Stimulated activated CD4-positive, alpha-beta T cell treated with anti-CD3 and anti-CD28 coated beads, Interleukin-2, amount 100 ng/mL, for 48 hours (primary cell): Measurements from ENCODE around the gene SFRP2.

Experiments used
- DNase-seq, 2 donors: peaks; one replicate each; pipeline ENCODE4 v3.0.0-alpha.2; 2020

Gene SFRP2, protein sequence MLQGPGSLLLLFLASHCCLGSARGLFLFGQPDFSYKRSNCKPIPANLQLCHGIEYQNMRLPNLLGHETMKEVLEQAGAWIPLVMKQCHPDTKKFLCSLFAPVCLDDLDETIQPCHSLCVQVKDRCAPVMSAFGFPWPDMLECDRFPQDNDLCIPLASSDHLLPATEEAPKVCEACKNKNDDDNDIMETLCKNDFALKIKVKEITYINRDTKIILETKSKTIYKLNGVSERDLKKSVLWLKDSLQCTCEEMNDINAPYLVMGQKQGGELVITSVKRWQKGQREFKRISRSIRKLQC

DNA sequence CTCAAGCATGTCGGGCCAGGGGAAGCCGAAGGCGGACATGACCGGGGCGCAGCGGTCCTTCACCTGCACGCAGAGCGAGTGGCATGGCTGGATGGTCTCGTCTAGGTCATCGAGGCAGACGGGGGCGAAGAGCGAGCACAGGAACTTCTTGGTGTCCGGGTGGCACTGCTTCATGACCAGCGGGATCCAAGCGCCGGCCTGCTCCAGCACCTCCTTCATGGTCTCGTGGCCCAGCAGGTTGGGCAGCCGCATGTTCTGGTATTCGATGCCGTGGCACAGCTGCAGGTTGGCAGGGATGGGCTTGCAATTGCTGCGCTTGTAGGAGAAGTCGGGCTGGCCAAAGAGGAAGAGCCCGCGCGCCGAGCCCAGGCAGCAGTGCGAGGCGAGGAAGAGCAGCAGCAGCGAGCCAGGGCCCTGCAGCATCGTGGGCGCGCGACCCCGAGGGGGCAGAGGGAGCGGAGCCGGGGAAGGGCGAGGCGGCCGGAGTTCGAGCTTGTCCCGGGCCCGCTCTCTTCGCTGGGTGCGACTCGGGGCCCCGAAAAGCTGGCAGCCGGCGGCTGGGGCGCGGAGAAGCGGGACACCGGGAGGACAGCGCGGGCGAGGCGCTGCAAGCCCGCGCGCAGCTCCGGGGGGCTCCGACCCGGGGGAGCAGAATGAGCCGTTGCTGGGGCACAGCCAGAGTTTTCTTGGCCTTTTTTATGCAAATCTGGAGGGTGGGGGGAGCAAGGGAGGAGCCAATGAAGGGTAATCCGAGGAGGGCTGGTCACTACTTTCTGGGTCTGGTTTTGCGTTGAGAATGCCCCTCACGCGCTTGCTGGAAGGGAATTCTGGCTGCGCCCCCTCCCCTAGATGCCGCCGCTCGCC, at the start of gene SFRP2:
Gene SFRP2 (minus strand): TSS at position 671 of the 864 bp plus-strand sequence. CDS start 248 bp downstream, at position 423.
- DNase-seq, result no peak

DNA sequence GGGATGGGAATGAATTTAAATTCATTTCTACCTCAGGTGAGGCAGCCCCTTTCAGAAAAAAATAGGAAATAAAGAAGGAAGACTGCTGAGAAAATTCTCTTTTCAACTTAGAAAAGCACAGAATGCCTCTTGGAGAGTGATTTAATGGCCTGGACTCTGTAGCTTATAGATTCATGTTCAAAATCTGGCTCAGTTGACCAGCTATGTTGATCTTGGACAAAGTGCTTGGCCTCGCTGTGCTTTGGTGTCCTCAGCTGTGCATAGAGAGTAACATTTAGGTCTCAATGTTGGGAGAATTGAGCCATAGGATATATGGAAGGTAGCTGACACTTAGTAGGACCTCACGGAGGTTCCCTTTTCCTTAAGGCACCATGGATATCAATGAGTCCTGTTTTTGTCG, 49.7 kb upstream of the SFRP2 start:
- no peak for DNase-seq

DNA sequence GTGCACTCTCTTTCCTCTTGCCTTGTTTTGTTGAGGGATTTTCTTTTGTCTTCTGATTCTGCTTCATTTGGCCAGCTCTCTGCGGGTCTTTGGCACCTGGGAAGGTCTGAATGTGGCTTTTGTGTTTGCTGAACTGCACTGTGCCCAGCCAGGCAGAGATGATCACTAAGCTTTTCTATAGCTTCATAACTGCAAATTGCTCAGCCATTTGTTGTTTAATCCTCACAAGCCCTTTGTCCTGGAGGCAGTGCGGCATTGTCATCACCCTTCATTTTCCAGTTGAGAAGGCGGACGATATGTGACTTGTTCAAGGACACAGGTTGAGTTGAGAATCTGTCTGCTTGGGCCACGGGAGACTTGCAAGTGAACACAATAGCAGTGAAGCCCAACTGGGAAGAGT, 46.0 kb upstream of the SFRP2 start:
- no peak for DNase-seq

DNA sequence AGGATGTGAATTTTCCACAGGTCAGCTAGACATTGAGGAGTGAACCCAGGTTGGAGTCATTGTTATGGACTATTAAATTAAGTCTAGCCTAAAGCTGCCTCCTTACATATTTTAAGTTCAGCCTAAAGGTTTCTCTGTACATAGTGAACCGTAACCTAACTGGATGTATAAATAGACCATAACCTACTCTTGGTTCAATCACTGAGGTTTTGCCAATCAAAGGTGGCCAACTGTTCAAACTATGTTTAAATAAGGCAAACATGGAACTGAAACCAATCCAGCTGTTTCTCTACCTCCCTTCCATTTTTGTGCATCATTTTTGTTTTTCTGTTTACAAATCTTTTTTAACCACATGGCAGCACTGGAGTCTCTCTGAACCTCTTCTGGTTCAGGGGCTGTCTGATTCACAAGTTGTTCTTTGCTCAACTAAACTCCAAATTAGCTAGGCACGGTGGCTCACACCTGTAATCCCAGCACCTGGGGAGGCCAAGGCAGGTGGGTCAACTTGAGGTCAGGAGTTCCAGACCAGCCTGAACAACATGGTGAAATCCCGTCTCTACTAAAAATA, 43.9 kb upstream of the SFRP2 start:
- no peak for DNase-seq

DNA sequence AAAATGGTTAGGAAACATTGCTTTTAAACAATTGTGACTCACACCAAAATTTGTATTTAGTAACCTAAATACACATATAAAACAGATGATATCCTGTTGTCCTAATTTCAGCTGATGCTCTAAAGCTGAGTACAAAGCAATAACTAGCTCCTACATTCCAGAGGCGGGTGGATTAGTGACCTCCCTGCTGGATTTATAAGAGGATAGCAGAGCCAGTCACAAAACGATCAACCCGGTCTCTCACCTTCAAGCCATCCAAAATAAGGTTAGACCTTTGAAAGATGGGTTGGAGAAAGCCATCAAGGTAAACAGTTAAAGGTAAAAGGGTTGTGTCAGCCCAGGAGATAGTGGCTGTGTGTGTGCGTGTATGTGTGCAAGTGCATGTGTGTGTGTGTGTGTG, 43.2 kb upstream of the SFRP2 start:
- DNase-seq, result no peak

DNA sequence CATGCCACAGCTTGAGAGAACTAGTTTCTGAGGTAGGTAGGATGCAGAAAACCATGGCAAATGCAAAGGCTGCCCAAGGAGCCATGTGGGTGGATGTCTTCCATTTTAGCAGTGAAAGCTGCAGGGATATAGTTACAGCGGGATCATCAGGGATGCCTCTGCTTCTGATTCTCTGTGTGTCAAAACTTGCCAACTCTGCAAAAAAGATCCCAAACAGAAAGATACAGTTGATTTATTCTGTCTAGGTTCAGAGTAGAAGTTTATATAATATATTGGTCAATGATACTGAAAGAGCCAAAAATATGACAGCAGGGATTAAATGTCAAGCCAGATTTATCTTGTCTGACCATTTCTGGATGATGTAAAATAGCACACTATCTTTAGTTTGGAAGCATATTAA, 42.4 kb upstream of the SFRP2 start:
- no peak for DNase-seq

DNA sequence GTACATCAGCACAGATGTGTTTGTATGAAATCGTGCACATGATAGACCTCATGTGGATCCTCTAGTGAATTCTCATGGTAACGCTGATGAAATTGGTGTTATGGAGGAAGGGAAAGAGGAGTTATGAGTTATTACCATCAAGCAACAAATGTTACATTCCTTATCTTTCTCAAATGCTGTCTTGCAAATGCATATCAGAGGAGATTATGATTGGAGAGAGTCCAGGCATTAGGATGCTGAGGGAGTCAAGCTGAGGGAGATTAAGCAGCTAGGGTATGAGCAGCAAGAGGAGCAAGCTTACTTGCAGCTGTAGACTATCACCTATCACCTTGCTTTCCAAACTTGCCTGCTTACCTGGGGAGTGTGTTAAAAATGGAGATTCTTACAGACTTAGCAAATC, 36.8 kb upstream of the SFRP2 start:
- DNase-seq, result no peak

DNA sequence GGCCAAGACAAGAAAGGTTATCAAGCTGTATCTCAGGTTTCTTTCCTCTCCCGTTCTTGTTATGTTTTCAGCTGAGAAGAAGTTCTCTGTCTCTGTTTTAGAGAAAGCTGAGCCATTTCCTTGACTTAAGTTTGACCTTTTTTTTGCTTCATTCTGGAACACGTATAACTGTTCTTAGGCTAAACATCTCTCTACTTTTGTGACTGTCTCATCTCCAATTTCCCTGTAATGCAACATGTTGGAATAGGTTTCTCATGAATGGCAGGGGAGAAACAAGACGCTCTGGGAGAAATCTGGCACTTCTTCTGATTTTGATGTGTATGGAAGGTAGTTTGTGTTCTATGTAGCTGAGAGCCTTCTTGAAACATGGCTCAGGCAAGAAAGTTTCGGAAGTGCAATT, 36.2 kb upstream of the SFRP2 start:
- no peak for DNase-seq

DNA sequence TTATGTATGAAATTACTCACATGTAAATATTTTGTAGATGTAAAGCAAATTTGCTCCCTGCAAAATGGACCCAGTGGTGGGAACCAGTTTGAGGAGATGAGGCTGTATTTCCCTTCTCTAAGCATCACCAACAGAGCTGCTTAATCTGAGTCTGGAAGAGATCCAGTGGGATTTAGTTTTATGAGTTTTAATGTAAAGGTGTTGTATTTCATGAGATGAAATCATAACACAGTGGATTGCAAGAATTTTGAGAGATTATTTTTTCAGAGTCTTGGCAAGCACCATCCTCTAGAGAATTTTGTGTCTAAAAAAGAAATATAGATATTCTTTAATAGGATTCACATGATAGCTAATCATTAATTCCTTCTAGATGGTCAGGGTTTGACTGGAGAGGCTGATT, 35.6 kb upstream of the SFRP2 start:
- no peak for DNase-seq

DNA sequence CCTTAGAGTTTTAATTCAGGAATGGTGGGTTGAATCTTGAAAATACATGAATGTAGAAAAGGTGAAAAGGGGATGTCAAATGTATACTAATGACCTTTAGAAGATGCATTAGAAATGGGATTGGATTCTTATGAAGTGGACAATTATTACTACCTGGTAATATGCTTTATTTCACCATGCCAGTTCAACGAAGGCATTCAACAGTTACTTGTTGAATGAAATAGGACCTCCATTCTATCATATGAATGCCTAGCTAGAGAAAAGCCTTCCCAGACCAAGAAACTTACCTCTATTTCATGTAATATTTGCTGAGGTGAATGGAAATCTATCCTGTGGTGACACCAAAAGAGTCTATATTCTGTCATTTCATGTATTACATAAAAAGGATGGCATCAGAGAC, 34.6 kb upstream of the SFRP2 start:
- no peak for DNase-seq

DNA sequence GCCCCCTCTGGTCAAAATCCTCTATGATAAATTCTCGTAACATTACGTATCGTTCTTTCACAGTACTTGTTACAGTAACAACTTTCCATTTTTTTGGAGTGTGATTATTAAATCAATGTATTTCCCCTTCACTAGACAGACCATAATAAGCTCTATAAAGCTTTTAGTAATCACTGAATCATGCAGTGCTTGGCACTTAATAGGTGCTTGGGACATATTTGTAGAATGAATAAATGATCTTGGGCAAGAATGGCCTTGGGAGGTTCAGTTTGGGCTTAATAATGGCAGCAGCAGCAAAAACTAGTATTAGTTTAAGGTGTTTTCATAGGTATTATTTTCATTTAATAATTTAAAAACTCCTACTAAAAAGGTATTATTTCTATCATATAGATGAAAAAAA, 33.4 kb upstream of the SFRP2 start:
- no peak for DNase-seq

DNA sequence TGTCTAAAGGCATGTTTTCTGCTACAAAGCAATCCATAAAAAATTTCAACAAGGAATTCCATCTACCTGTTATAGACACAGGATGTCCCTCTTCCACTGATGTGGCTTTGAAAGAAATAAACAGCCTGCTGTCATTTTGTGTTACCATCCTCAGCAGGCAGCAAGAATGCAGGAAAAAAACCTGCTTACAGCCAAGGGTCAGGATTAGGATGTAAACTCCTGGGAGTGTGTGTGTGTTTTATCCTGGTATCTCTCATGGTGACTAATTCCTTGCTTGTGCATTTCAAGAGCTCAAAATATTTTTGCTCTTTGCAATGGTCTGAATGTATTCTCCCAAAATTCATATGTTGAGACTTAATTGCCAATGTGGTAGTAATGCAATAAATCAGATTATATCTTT, 28.6 kb upstream of the SFRP2 start:
- no peak for DNase-seq

DNA sequence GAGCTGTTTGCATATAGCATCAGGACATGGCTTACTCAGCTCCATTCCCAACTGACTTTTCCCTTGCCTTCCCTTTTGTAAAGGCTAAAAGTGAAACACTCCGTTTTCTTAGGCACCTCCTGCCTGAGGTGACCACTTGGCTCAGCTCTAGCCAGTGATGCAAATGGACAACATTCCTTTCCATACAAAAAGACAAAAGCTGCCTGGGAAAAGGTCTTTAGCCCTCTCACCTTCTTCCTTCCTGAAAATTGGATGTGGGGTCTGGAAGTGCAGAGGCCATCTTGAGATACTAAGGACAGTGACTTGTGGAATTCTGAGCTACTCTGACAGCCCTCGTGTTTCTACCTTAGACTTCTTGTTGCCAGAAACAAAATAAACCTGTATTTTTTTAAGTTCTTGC, 27.7 kb upstream of the SFRP2 start:
- DNase-seq, result no peak

DNA sequence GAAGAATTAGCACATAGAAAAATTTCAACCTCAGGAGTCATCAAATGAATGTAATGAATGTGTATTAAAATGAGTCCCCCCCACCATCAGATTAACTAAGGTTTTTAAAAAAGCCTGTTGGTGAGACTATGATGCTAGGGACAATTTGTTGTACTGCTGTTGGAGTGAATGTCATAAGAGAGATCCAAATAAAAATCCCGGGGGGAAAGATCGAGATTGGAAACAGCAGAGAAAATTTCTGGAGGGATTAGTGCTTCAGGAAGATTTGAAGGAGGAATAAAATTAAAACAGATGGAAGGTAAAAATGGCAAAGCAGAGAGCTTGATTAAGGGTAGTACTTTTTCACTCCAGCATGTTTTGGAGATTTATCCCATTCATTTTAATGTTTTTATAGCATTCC, 25.9 kb upstream of the SFRP2 start:
- DNase-seq, result no peak

DNA sequence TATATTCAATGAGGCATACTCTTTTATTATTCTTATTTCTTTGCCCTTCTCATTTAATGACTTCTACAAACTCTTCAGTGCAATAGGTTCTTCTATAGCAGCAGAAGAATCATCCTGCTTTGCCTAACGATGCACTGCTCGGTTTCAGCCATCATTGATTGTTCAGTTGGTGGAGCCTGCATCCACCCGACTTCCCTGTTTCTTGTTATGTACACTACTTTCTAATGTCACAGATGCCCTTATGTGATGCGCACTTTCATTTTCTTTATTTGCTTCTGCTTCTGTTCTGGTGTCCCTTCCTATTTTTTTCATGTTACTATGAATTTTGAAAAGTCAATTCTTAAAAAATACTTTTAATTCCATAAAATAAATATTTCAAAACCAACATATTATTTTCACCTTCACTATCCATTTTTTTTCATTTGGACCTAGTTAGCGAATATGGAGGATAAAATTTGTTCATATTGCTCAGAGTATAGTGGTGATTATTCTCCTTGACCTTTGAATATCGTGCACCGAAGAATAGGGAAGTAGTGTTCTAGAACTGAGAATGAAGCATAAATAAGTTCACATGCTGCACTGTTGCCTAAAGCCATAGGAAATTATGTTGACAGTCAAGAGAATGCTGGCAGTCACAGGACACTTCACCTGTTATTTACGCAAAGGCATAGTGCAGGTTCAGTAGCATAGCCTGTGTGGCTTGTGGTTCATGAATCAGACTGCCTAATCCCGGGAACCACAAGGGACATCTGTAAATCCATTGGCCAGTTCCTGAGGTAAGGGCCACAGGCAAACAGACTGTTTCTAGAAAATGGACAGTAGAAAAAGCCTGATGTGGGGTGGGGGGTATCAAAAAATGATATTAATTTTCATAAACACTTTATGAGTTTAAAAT, 21.3 kb upstream of the SFRP2 start:
- DNase-seq, result no peak

DNA sequence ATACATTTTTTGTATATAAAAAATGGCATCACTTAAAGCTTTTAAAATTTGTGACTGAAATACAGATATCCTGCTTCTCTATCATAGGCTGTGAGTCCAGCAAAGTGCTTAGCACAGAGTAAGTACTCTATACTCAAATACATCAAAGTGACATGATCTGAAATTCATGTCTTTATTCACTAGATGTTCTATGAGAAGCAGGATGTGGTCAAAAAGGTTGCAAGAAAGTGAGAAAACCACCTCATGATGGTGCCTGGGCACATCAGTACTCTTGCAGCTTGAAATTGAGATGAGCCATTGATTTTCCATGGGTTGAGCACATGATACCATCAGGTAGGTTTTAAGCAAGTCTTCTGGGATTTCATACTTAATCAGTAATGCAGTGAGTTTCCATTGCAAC, 20.4 kb upstream of the SFRP2 start:
- no peak for DNase-seq

DNA sequence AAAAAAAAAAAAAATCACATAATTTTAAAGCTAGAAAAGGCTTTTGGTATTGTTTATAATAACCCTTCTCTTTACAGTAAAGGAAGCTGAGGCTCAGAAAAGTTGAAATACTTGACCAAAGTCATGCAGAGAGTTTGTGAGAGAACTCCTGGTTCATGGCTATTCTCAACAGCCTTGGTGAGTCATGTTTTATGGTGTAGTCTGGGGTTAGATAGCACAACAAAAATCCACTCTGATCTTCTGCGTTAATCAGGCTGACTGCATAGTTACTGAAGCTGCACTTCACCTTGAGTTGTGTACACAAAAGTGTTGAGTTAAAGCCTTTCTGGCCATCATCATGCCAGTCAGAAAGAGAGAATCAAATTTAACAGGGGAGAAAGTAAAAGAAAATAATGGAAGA, 19.3 kb upstream of the SFRP2 start:
- DNase-seq, result no peak

DNA sequence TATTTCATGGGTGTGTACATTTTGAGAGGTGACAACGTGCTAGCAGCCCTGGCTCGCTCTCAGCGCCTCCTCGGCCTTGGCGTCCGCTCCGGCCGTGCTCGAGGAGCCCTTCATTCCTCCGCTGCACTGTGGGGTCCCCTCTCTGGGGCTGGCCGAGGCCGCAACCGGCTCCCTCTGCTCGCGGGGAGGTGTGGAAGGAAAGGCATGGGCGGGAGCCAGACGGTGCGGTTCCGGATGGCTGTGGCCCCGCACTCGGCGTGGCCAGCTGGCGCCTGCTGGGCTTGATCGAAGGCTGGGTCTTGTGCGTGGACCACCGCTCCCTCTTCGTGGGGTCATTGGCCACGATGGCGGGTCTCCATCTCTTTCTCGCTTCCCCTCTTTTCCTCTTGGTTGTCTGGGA, 17.2 kb upstream of the SFRP2 start:
- DNase-seq, result no peak

DNA sequence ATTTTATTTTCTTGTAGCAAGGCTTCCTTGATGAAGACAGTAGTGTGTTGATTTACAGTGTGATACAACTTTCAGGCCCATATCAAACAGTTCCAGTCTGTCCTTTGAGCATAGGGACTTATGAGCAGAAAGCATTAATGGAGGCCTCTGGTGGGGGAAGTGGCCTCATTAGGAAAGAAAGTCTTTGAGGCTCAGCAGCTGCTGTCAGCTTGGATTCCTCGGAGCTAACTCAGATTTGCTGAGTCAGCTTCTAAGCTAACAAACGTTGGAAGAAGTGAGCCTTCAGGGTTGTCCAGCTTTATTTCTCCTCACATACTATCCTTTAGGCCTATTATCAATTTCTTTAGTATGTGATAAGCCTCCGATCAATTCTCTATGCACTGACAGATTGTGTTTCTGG, 15.8 kb upstream of the SFRP2 start:
- no peak for DNase-seq

DNA sequence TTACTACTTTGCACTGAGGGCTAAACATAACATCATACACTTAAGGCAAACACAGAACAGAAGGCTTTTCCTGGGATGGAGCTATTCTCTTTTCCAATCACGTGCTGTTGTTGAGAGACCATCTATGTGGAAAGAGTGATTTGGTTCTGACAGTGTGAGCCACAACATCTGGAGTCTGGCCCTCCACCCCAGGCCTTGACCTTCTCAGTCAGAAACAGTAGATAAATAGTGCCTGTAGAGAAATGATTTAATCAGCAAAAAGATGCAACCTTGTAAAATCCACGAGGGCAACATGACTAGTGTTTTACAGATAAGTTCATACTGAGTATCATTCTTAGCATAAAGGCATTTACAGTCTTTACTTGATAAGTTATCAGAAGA, 10.8 kb upstream of the SFRP2 start:
- no peak for DNase-seq

DNA sequence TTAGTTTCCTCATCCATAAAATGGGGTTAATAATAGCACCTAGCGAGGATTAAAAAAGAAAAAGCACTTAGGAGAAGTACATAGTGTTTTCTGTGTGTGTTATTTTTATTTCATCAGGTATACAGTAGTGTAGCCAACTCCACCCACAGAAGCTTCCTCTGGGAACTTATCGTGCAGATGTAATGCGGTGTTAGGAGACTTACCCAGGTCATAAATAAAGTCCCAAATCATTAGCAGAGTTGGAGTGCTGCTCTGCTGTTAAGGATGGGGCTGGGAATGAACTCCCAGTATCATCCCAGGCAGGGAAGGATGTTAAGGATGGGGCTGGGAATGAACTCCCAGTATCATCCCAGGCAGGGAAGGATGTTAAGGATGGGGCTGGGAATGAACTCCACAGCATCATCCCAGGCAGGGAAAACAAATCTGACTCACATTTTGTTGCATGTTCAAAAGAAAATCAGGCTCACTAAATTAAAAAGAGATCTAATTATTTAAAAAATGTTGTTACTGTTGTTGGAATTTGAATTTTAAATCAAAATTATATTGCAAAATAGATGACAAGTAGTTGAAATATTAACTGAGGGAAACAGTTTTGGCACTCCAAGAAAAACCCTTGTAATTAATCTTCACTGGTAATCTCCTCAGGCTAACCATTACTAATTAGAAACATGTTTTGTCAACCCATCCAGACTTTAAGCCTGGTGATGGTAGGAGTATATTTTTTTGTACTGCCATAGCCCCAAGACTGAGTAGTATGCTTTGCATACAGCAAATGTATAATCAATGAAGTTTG, 10.2 kb upstream of the SFRP2 start:
- DNase-seq, result no peak

DNA sequence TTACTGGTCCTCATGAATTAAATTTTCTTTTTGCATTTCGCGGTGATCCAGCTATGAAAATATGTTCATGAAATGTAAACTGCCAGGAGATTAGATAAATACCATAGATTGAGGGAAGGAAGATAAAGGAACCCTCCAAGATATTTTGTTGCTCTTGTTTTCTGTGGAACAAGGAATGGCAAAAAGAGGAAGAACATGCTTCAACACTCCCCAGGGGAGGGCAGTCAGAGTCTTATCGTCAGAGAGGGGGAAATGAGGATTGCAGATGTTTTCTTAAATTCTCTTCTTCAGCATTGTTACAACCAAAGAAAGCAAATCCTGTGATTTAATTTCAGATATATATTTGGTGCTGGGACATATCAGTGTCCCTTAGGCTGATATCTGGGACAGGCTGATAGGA, 9.5 kb upstream of the SFRP2 start:
- DNase-seq, result no peak
